Activated T-cell treated with anti-CD3 and anti-CD28 coated beads, Interleukin-2, amount 50 U/mL, for 48 hours (primary cell): ENCODE measurements around the gene AP1S3.

Experiments
- DNase-seq, 2 experiments: peaks; one replicate each; pipeline ENCODE4 v3.0.0-alpha.2; 2020

The AP1S3 gene

GRCh38 chr2:223759569-223760430 lies 77.6 kb downstream of the AP1S3 start:
- no peak for DNase-seq

GRCh38 chr2:223758131-223758840 lies 79.1 kb downstream of the AP1S3 start:
- no peak for DNase-seq

GRCh38 chr2:223753940-223754339 lies 83.4 kb downstream of the AP1S3 start:
- no peak for DNase-seq

- no peak for DNase-seq
These were observed 86.4 kb downstream of the AP1S3 start for GRCh38 chr2:223751012-223751411.

GRCh38 chr2:223747392-223748042 lies 89.9 kb downstream of the AP1S3 start:
- DNase-seq = no peak

- DNase-seq = no peak
These were observed 90.8 kb downstream of the AP1S3 start for GRCh38 chr2:223746611-223747010.

- no peak for DNase-seq
These were observed 92.8 kb downstream of the AP1S3 start for GRCh38 chr2:223744580-223744979.

- no peak for DNase-seq
These were observed 96.7 kb downstream of the AP1S3 start for GRCh38 chr2:223740679-223741078.

GRCh38 chr2:223737207-223737606 lies 100.2 kb downstream of the AP1S3 start:
- no peak for DNase-seq

- no peak for DNase-seq
These were observed 100.9 kb downstream of the AP1S3 start for GRCh38 chr2:223736488-223736887.

GRCh38 chr2:223735659-223736244 lies 101.6 kb downstream of the AP1S3 start:
- DNase-seq = no peak

GRCh38 chr2:223735035-223735640 lies 102.2 kb downstream of the AP1S3 start:
- no peak for DNase-seq

GRCh38 chr2:223734346-223734745 lies 103.0 kb downstream of the AP1S3 start:
- DNase-seq = no peak

- DNase-seq = no peak
These were observed 105.0 kb downstream of the AP1S3 start for GRCh38 chr2:223732346-223732745.

GRCh38 chr2:223731503-223731902 lies 105.9 kb downstream of the AP1S3 start:
- no peak for DNase-seq

GRCh38 chr2:223729781-223730180 lies 107.6 kb downstream of the AP1S3 start:
- DNase-seq = no peak

- no peak for DNase-seq
These were observed 109.8 kb downstream of the AP1S3 start for GRCh38 chr2:223727562-223727961.

- DNase-seq = no peak
These were observed 111.1 kb downstream of the AP1S3 start for GRCh38 chr2:223725986-223726970.

- no peak for DNase-seq
These were observed 111.9 kb downstream of the AP1S3 start for GRCh38 chr2:223725494-223725893.

- no peak for DNase-seq
These were observed 112.5 kb downstream of the AP1S3 start for GRCh38 chr2:223724861-223725260.

GRCh38 chr2:223723954-223724411 lies 113.4 kb downstream of the AP1S3 start:
- no peak for DNase-seq
